ENCODE data around the gene ZNF48.

- TF ChIP-seq CTCF (IDR thresholded peaks at IDR 0.05; ENCODE audit: insufficient read depth, low read length, poor library complexity, severe bottlenecking) (no peak), EZH2phosphoT487 (conservative IDR thresholded peaks at IDR 0.05; ENCODE audit: low read length) (no peak)
Observed at GRCh38 chr16:30376461-30376902, 18.7 kb upstream of the ZNF48 start.
